Measurements from ENCODE around the gene DIS3L2. TPM values are rescaled to one million over a fixed set of nuclear protein-coding genes. Genes with fewer than 3 reads are reported as not detected.

DIS3L2 gene
- total RNA-seq, 2 donors from 2014 or later, result 19.6 to 22.1 TPM

GRCh38 chr2:231968820-231969219 is 7.3 kb downstream of the DIS3L2 start:
- DNase-seq (ENCODE audit: low spot score), result no peak
- no peak for TF ChIP-seq CTCF (IDR thresholded peaks at IDR 0.05)
- Histone ChIP-seq H3K4me3 (no peak overlapping the region), H3K36me3 (no peaks in the 10 kb centered on the region), H3K27me3 (no peaks in the 10 kb centered on the region), H3K9me3 (no peaks in the 10 kb centered on the region), H3K27ac (no peak overlapping the region), H3K4me1 (no peaks in the 10 kb centered on the region)

- no peak for TF ChIP-seq CTCF (IDR thresholded peaks at IDR 0.05)
- no peaks in the 10 kb centered on the region for H3K27me3 ChIP-seq
- DNase-seq (ENCODE audit: low spot score), result no peak
- H3K27ac ChIP-seq, result no peak overlapping the region
- H3K4me1 ChIP-seq, result no peaks in the 10 kb centered on the region
- H3K36me3 ChIP-seq, result no peaks in the 10 kb centered on the region
- no peak overlapping the region for H3K4me3 ChIP-seq
- H3K9me3 ChIP-seq, result no peaks in the 10 kb centered on the region
Observed at GRCh38 chr2:231970461-231970860, 8.9 kb downstream of the DIS3L2 start.

DNA sequence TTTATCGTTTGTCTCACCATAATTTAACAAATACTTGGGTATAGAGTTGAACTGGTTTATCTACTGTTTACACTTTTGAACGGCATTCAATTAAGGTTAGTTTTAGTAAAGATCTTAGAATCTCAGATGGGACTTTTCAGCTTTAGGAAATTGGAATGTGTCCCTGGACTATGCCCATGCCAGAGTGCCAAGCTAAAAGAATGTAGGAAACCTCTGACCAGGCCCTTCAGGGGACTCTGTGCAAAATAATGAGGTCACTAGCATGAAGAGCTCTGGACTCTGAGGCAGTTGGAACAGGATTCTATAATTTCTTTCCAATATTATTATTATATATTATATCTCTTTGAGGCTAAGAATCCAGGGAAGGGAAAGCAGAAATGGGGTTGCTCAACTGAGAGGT is 13.5 kb downstream of the DIS3L2 start:
- Histone ChIP-seq H3K4me3 (no peak overlapping the region), H3K27me3 (no peaks in the 10 kb centered on the region), H3K27ac (no peak overlapping the region), H3K9me3 (no peaks in the 10 kb centered on the region), H3K36me3 (no peaks in the 10 kb centered on the region), H3K4me1 (no peaks in the 10 kb centered on the region)
- no peak for DNase-seq (ENCODE audit: low spot score)
- no peak for TF ChIP-seq CTCF (IDR thresholded peaks at IDR 0.05)

- Histone ChIP-seq H3K36me3 (no peaks in the 10 kb centered on the region), H3K4me3 (no peak overlapping the region), H3K4me1 (no peaks in the 10 kb centered on the region), H3K9me3 (no peaks in the 10 kb centered on the region), H3K27me3 (no peaks in the 10 kb centered on the region), H3K27ac (no peak overlapping the region)
- no peak for TF ChIP-seq CTCF (IDR thresholded peaks at IDR 0.05)
- DNase-seq (ENCODE audit: low spot score), result no peak
Observed at GRCh38 chr2:231977430-231977829, 15.9 kb downstream of the DIS3L2 start.

DNA sequence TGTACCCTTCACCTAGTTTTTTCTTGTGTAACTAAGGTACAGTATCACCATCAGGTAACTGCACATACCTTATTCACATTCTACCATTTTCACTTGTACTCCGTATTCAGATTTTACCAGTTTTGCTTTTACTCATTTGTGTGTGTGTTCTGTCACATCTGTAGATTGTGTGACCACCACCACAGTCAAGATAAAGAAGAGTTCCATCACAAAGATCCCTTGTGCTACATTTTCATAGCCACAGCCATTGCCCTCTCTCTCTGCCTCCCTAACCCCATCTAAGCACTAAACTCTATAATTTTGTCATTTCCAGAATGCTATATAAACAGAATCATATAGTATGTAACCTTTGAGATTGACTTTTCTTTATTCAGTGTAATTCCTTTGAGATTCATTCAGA is 23.5 kb downstream of the DIS3L2 start:
- no peak for TF ChIP-seq CTCF (IDR thresholded peaks at IDR 0.05)
- Histone ChIP-seq H3K4me3 (no peak overlapping the region), H3K9me3 (no peaks in the 10 kb centered on the region)

GRCh38 chr2:231985823-231986261 is 24.3 kb downstream of the DIS3L2 start:
- H3K27me3 ChIP-seq, result no peaks in the 10 kb centered on the region
- H3K27ac ChIP-seq, result no peak overlapping the region
- no peaks in the 10 kb centered on the region for H3K9me3 ChIP-seq
- no peak for DNase-seq (ENCODE audit: low spot score)
- H3K36me3 ChIP-seq, result no peaks in the 10 kb centered on the region
- H3K4me3 ChIP-seq, result no peak overlapping the region
- TF ChIP-seq CTCF (IDR thresholded peaks at IDR 0.05), result no peak
- H3K4me1 ChIP-seq, result peaks cover 0 to 17% of the 10 kb centered on the region in 2 donors

More for the DNA sequence above, 23.5 kb downstream of the DIS3L2 start:
- H3K4me1 ChIP-seq, result peaks cover 0 to 17% of the 10 kb centered on the region in 2 donors
- H3K36me3 ChIP-seq, result no peaks in the 10 kb centered on the region
- DNase-seq (ENCODE audit: low spot score), result no peak
- no peak overlapping the region for H3K27ac ChIP-seq
- no peaks in the 10 kb centered on the region for H3K27me3 ChIP-seq
